Muscle layer of duodenum (tissue), 2 donors: ENCODE data around the gene ITFG2.

Experiments used
- H3K27ac ChIP-seq: one replicate; pipeline ENCODE4 v1.7.0; 2013; ENCODE audit warnings: mild to moderate bottlenecking, low read length
- H3K27me3 ChIP-seq: one replicate; pipeline ENCODE4 v1.7.0; 2013; ENCODE audit warnings: low read depth, mild to moderate bottlenecking, control low read depth, low read length
- H3K36me3 ChIP-seq, 2 donors: one replicate each; pipeline ENCODE4 v1.7.0; 2013; ENCODE audit warnings: low read length in 2 of 2, control low read depth in 1 of 2, mild to moderate bottlenecking in 1 of 2; ENCODE audit not compliant: insufficient read depth in 2 of 2, control insufficient read depth in 1 of 2
- H3K4me1 ChIP-seq, 2 donors: one replicate each; pipeline ENCODE4 v1.7.0; 2013; ENCODE audit warnings: low read length in 2 of 2, mild to moderate bottlenecking in 2 of 2, control low read depth in 1 of 2, moderate library complexity in 1 of 2; ENCODE audit not compliant: insufficient read depth in 2 of 2, control insufficient read depth in 1 of 2
- H3K4me3 ChIP-seq, 2 donors: one replicate each; pipeline ENCODE4 v1.7.0; 2013; ENCODE audit warnings: low read length in 2 of 2, low read depth in 1 of 2, mild to moderate bottlenecking in 1 of 2
- H3K9me3 ChIP-seq, 2 donors: one replicate each; pipeline ENCODE4 v1.7.0; 2013; ENCODE audit warnings: low read length in 2 of 2, control low read depth in 1 of 2, mild to moderate bottlenecking in 1 of 2; ENCODE audit not compliant: control insufficient read depth in 1 of 2
- donor health status: healthy.

ITFG2 gene

DNA sequence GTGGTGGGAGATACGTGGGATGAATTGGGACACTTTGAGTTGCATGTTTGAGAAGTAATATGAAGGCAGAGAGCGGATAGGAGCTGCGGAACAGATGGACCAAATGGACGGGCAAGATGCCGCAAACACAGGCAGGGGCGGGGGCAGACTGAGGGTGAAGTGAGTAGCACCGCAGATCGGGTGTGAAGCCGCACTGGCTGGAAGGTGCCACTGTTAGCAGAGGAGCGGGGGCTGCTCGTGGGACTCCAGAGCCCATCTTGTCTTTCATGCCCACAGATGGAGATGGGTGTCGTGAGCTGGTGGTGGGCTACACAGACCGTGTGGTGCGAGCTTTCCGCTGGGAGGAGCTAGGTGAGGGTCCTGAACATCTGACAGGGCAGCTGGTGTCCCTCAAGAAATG, 7.3 kb downstream of the ITFG2 start:
- no peaks in the 10 kb centered on the region for H3K4me1 ChIP-seq
- H3K27me3 ChIP-seq, result no peaks in the 10 kb centered on the region
- no peak overlapping the region for H3K27ac ChIP-seq
- no peak overlapping the region for H3K4me3 ChIP-seq
- H3K36me3 ChIP-seq, result peaks cover 53 to 79% of the 10 kb centered on the region in 2 donors
- H3K9me3 ChIP-seq, result no peaks in the 10 kb centered on the region

GRCh38 chr12:2820432-2820831, 8.0 kb downstream of the ITFG2 start:
- Histone ChIP-seq H3K4me1 (no peaks in the 10 kb centered on the region), H3K27me3 (no peaks in the 10 kb centered on the region), H3K4me3 (no peak overlapping the region), H3K36me3 (peaks cover 60 to 80% of the 10 kb centered on the region in 2 donors), H3K27ac (no peak overlapping the region), H3K9me3 (no peaks in the 10 kb centered on the region)

- H3K27ac ChIP-seq, result no peak overlapping the region
- no peaks in the 10 kb centered on the region for H3K9me3 ChIP-seq
- no peaks in the 10 kb centered on the region for H3K4me1 ChIP-seq
- H3K36me3 ChIP-seq, result peaks cover 74 to 96% of the 10 kb centered on the region in 2 donors
- no peaks in the 10 kb centered on the region for H3K27me3 ChIP-seq
- H3K4me3 ChIP-seq, result no peak overlapping the region
These were observed 11.0 kb downstream of the ITFG2 start for GRCh38 chr12:2823483-2823882.

- H3K9me3 ChIP-seq, result no peaks in the 10 kb centered on the region
- H3K4me3 ChIP-seq, result no peak overlapping the region
These were observed 12.1 kb downstream of the ITFG2 start for GRCh38 chr12:2824541-2824940.

DNA sequence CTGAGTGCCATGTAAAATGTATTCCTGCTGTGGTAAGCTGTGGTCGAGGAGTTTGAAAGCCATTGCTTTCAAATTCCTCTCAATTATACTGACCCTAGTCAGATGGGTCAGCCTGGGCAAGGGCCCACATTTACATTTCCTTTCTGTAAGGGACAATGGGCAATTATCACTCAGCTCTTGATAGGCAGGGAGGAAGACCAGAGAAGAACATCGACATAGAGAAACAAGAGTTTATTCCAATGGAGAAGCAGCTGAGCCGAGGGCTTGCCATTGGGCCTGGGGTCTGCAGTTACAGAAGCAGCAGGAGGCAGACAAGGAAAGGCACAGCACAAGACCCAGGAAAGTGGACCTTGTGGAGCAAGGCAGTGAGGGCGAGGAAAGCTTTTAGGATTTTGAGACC, 12.7 kb downstream of the ITFG2 start:
- Histone ChIP-seq H3K36me3 (peaks cover 71 to 96% of the 10 kb centered on the region in 2 donors), H3K27me3 (no peaks in the 10 kb centered on the region), H3K9me3 (no peaks in the 10 kb centered on the region), H3K27ac (no peak overlapping the region), H3K4me1 (no peaks in the 10 kb centered on the region), H3K4me3 (no peak overlapping the region)

More at GRCh38 chr12:2824541-2824940, 12.1 kb downstream of the ITFG2 start:
- no peak overlapping the region for H3K27ac ChIP-seq
- peaks cover 74 to 97% of the 10 kb centered on the region in 2 donors for H3K36me3 ChIP-seq
- H3K4me1 ChIP-seq, result no peaks in the 10 kb centered on the region
- H3K27me3 ChIP-seq, result no peaks in the 10 kb centered on the region

- Histone ChIP-seq H3K4me1 (no peaks in the 10 kb centered on the region), H3K4me3 (no peak overlapping the region), H3K9me3 (no peaks in the 10 kb centered on the region), H3K27ac (no peak overlapping the region), H3K36me3 (peaks cover 72 to 98% of the 10 kb centered on the region in 2 donors), H3K27me3 (no peaks in the 10 kb centered on the region)
These were observed 13.6 kb downstream of the ITFG2 start for GRCh38 chr12:2826036-2826435.

GRCh38 chr12:2826721-2827515, 14.4 kb downstream of the ITFG2 start:
- H3K27ac ChIP-seq, result no peak overlapping the region

GRCh38 chr12:2829275-2829674, 16.8 kb downstream of the ITFG2 start:
- Histone ChIP-seq H3K4me3 (no peak overlapping the region), H3K36me3 (peaks cover 42 to 72% of the 10 kb centered on the region in 2 donors), H3K27me3 (no peaks in the 10 kb centered on the region), H3K4me1 (peaks cover 0 to under 1% of the 10 kb centered on the region in 2 donors), H3K27ac (no peak overlapping the region), H3K9me3 (no peaks in the 10 kb centered on the region)

More at GRCh38 chr12:2826721-2827515, 14.4 kb downstream of the ITFG2 start:
- Histone ChIP-seq H3K4me1 (no peaks in the 10 kb centered on the region), H3K4me3 (no peak overlapping the region), H3K9me3 (no peaks in the 10 kb centered on the region), H3K36me3 (peaks cover 63 to 95% of the 10 kb centered on the region in 2 donors), H3K27me3 (no peaks in the 10 kb centered on the region)

DNA sequence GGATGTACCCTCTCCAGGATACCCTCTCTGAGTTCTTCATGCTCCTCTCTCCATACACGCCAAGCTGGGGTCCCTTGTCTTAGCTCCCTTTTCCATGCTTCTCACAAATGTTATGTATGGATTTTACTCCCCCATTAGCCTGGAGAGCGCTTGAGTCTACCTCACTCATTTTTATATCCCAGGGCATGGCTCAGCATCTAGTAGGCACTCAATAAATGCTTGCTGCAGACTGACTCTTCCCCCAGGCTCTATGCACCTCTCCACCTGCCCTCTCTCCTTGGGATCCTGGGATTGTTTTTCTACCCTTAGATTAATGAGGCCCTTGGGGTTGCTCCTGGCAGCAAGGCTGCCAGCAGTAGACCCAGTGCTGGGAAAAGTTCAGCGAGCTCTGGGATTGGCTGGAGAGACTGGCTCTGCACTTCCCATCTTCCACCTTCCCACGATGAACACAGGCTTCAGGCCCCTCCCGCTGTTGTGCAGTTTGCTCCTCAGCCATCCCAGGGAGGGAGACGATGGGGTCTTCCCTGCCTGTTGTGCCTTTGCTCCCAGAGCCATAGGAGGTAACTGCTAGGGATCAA, 20.2 kb downstream of the ITFG2 start:
- Histone ChIP-seq H3K4me3 (no peak overlapping the region), H3K27ac (no peak overlapping the region), H3K4me1 (peaks cover 0 to 15% of the 10 kb centered on the region in 2 donors), H3K36me3 (peaks cover 14 to 38% of the 10 kb centered on the region in 2 donors), H3K9me3 (no peaks in the 10 kb centered on the region), H3K27me3 (no peaks in the 10 kb centered on the region)

DNA sequence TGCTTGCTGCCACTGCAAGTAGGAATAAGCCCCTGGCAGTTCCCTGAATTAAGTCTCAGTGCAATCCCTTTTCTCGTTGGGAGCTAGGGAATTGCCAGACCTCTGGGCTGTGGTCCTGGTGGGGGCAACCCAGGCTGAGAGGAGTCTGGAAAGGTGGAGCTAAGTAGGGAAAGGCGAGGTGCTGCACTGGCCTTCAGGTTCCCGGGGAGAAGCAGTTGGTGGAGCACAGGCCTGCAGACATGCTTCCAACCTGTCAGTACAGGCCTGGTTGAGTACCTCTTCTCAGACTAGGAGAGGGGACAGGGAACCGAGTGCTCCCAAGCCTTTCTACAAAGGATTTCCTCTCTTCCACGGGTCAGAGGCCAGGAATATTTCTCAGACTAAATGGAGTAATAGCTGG, 20.9 kb downstream of the ITFG2 start:
- no peaks in the 10 kb centered on the region for H3K27me3 ChIP-seq
- H3K9me3 ChIP-seq, result no peaks in the 10 kb centered on the region
- H3K4me3 ChIP-seq, result peak overlapping the region in 1 of 2 donors; percentile 16
- peaks cover 0 to 15% of the 10 kb centered on the region in 2 donors for H3K4me1 ChIP-seq
- peaks cover 12 to 31% of the 10 kb centered on the region in 2 donors for H3K36me3 ChIP-seq
- no peak overlapping the region for H3K27ac ChIP-seq

DNA sequence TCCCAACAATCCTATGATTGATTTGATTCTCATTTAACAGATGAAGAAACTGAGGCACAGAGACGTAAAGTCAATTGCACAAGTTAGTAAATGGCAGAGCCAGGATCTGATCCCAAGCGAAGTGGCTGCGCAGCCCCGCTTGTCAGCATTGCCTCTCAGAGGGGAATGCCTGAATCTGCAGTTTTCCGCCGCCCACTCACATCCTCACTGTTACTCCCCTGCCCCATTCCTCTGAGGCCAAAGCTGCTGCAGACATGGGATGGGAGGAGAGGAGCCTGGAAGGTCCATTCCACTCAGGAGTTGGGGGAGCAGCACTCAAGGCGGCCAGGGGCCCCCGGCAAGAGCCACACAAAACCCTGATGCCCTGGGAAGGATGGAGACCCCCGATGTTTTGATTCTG, 21.3 kb downstream of the ITFG2 start:
- H3K4me1 ChIP-seq, result peaks cover 0 to 15% of the 10 kb centered on the region in 2 donors
- no peaks in the 10 kb centered on the region for H3K27me3 ChIP-seq
- H3K4me3 ChIP-seq, result peak overlapping the region; percentile 30 to 49
- no peaks in the 10 kb centered on the region for H3K9me3 ChIP-seq
- no peak overlapping the region for H3K27ac ChIP-seq
- peaks cover 15 to 27% of the 10 kb centered on the region in 2 donors for H3K36me3 ChIP-seq
